HEK293 (cell line): ENCODE data around the gene IDH3A.

Experiments
- CTCF ChIA-PET: fragments of 350-600 bp; formaldehyde crosslinking; extraction: SDS; loops from one replicate; lab custom pipeline; 2021; ENCODE audit warnings: antibody characterized with exemption; lab: Yijun Ruan, JAX
- POLR2A ChIA-PET: fragments of 300-600 bp; formaldehyde crosslinking; extraction: SDS; loops from one replicate; lab custom pipeline; 2020; ENCODE audit warnings: antibody characterized with exemption, inconsistent platforms; lab: Yijun Ruan, JAX
- H3K27ac ChIP-seq: fragments of 200-500 bp; sonication (Bioruptor generic); 2 replicates; pipeline ENCODE4 v1.5.1; 2014; ENCODE audit warnings: low read depth, low read length, control low read depth, inconsistent platforms; ENCODE audit errors: extremely low read depth
- H3K36me3 ChIP-seq, 2 experiments: fragments of 200-500 bp in 1 of 2; sonication (Bioruptor generic) in 1 of 2; 1 replicate in 1 of 2; 2 replicates in 1 of 2; pipeline ENCODE4 v1.5.1; 2014 to 2017; ENCODE audit warnings: inconsistent platforms in 2 of 2, low read length in 2 of 2; ENCODE audit not compliant: control insufficient read depth in 2 of 2, insufficient read depth in 1 of 2
- H3K4me1 ChIP-seq: fragments of 200-500 bp; sonication (Bioruptor generic); 2 replicates; pipeline ENCODE4 v1.5.1; 2014; ENCODE audit warnings: mild to moderate bottlenecking, low read length, inconsistent platforms; ENCODE audit not compliant: control insufficient read depth, insufficient read depth
- H3K4me3 ChIP-seq: 2 replicates; pipeline ENCODE4 v1.5.1; 2011; ENCODE audit warnings: low read depth, mild to moderate bottlenecking, control low read depth, low read length, moderate library complexity
- H3K9me3 ChIP-seq: fragments of 200-500 bp; sonication (Bioruptor generic); 2 replicates; pipeline ENCODE4 v1.5.1; 2014; ENCODE audit warnings: low read depth, low read length, inconsistent platforms; ENCODE audit not compliant: control insufficient read depth, insufficient read depth
- BCL6B ChIP-seq: fragments of 450-650 bp; formaldehyde crosslinking; IDR thresholded peaks from 2 replicates; pipeline ENCODE4 v1.5.1; 2017; ENCODE audit warnings: missing biosample characterization, missing genetic modification characterization
- EGR2 ChIP-seq: fragments of 450-650 bp; formaldehyde crosslinking; IDR thresholded peaks from 2 replicates; pipeline ENCODE4 v1.5.1; 2016; ENCODE audit warnings: low read depth, missing biosample characterization, missing genetic modification characterization
- FEZF1 ChIP-seq: fragments of 450-650 bp; formaldehyde crosslinking; IDR thresholded peaks from 2 replicates; pipeline ENCODE4 v1.5.1; 2016; ENCODE audit warnings: missing biosample characterization, missing genetic modification characterization
- HOXA7 ChIP-seq: sonication (generic); formaldehyde crosslinking; IDR thresholded peaks from 2 replicates; pipeline ENCODE4 v1.8.1; 2022; ENCODE audit warnings: missing genetic modification reagents, borderline replicate concordance
- IKZF3 ChIP-seq: fragments of 450-650 bp; IDR thresholded peaks from 2 replicates; pipeline ENCODE4 v1.5.0; 2018; ENCODE audit warnings: missing biosample characterization, mild to moderate bottlenecking, missing genetic modification characterization, moderate library complexity
- PBX3 ChIP-seq: sonication (generic); formaldehyde crosslinking; IDR thresholded peaks from 2 replicates; pipeline ENCODE4 v1.8.1; 2022; ENCODE audit warnings: mild to moderate bottlenecking, moderate library complexity, missing genetic modification reagents
- YY1 ChIP-seq: fragments of 450-650 bp; formaldehyde crosslinking; IDR thresholded peaks from 2 replicates; pipeline ENCODE4 v1.5.1; 2018; ENCODE audit warnings: missing biosample characterization, missing genetic modification characterization
- ZBTB17 ChIP-seq: fragments of 450-650 bp; formaldehyde crosslinking; IDR thresholded peaks from 2 replicates; pipeline ENCODE4 v1.5.1; 2016; ENCODE audit warnings: missing biosample characterization, missing genetic modification characterization
- ZIC2 ChIP-seq: fragments of 450-650 bp; formaldehyde crosslinking; IDR thresholded peaks from 2 replicates; pipeline ENCODE4 v1.5.1; 2016; ENCODE audit warnings: missing biosample characterization, missing genetic modification characterization
- ZNF10 ChIP-seq: fragments of 450-650 bp; formaldehyde crosslinking; IDR thresholded peaks from 2 replicates; pipeline ENCODE4 v1.5.1; 2017; ENCODE audit warnings: missing biosample characterization, missing genetic modification characterization
- ZNF133 ChIP-seq: fragments of 450-650 bp; formaldehyde crosslinking; IDR thresholded peaks from 2 replicates; pipeline ENCODE4 v1.5.1; 2016; ENCODE audit warnings: missing biosample characterization, missing genetic modification characterization
- ZNF140 ChIP-seq: fragments of 450-650 bp; formaldehyde crosslinking; IDR thresholded peaks from 2 replicates; pipeline ENCODE4 v1.5.1; 2016; ENCODE audit warnings: missing biosample characterization, missing genetic modification characterization
- ZNF16 ChIP-seq: fragments of 450-650 bp; formaldehyde crosslinking; IDR thresholded peaks from 2 replicates; pipeline ENCODE4 v1.5.1; 2016; ENCODE audit warnings: low read depth, missing biosample characterization, missing genetic modification characterization
- ZNF214 ChIP-seq: fragments of 450-650 bp; formaldehyde crosslinking; IDR thresholded peaks from 2 replicates; pipeline ENCODE4 v1.5.1; 2017; ENCODE audit warnings: missing biosample characterization, mild to moderate bottlenecking, missing genetic modification characterization, borderline replicate concordance
- ZNF239 ChIP-seq: fragments of 450-650 bp; formaldehyde crosslinking; IDR thresholded peaks from 2 replicates; pipeline ENCODE4 v1.5.1; 2016; ENCODE audit warnings: missing biosample characterization, missing genetic modification characterization
- ZNF302 ChIP-seq: fragments of 450-650 bp; formaldehyde crosslinking; IDR thresholded peaks from 2 replicates; pipeline ENCODE4 v1.5.1; 2016; ENCODE audit warnings: missing biosample characterization, missing genetic modification characterization, low read depth
- ZNF530 ChIP-seq: fragments of 450-650 bp; formaldehyde crosslinking; IDR thresholded peaks from 2 replicates; pipeline ENCODE4 v1.5.1; 2016; ENCODE audit warnings: low read depth, missing biosample characterization, missing genetic modification characterization
- ZNF561 ChIP-seq: fragments of 450-650 bp; IDR thresholded peaks from 2 replicates; pipeline ENCODE4 v1.5.1; 2018; ENCODE audit warnings: missing biosample characterization, missing genetic modification characterization, borderline replicate concordance
- ZNF596 ChIP-seq: fragments of 450-650 bp; IDR thresholded peaks from 2 replicates; pipeline ENCODE4 v1.5.0; 2018; ENCODE audit warnings: missing biosample characterization, mild to moderate bottlenecking, missing genetic modification characterization, moderate library complexity
- ZNF747 ChIP-seq: fragments of 450-650 bp; formaldehyde crosslinking; IDR thresholded peaks from 2 replicates; pipeline ENCODE4 v1.5.1; 2016; ENCODE audit warnings: missing biosample characterization, missing genetic modification characterization
- ZNF792 ChIP-seq: fragments of 450-650 bp; formaldehyde crosslinking; IDR thresholded peaks from 2 replicates; pipeline ENCODE4 v1.5.1; 2016; ENCODE audit warnings: missing biosample characterization, missing genetic modification characterization
- TF ChIP-seq, protein P1 (sequence below): fragments of 450-650 bp; formaldehyde crosslinking; conservative IDR thresholded peaks from 2 replicates; pipeline ENCODE4 v1.5.1; 2016; ENCODE audit warnings: low read depth, missing biosample characterization, missing genetic modification characterization
- TF ChIP-seq, protein P2 (sequence below): fragments of 450-650 bp; formaldehyde crosslinking; IDR thresholded peaks from 2 replicates; pipeline ENCODE4; 2016; ENCODE audit warnings: missing biosample characterization, missing genetic modification characterization
- TF ChIP-seq, protein P3 (sequence below): fragments of 450-650 bp; IDR thresholded peaks from 2 replicates; pipeline ENCODE4 v1.5.1; 2018; ENCODE audit warnings: missing biosample characterization, mild to moderate bottlenecking, missing genetic modification characterization
- TF ChIP-seq, protein P4 (sequence below): fragments of 450-650 bp; formaldehyde crosslinking; IDR thresholded peaks from 2 replicates; pipeline ENCODE4 v1.5.1; 2016; ENCODE audit warnings: missing biosample characterization, missing genetic modification characterization

The IDH3A gene

DNA sequence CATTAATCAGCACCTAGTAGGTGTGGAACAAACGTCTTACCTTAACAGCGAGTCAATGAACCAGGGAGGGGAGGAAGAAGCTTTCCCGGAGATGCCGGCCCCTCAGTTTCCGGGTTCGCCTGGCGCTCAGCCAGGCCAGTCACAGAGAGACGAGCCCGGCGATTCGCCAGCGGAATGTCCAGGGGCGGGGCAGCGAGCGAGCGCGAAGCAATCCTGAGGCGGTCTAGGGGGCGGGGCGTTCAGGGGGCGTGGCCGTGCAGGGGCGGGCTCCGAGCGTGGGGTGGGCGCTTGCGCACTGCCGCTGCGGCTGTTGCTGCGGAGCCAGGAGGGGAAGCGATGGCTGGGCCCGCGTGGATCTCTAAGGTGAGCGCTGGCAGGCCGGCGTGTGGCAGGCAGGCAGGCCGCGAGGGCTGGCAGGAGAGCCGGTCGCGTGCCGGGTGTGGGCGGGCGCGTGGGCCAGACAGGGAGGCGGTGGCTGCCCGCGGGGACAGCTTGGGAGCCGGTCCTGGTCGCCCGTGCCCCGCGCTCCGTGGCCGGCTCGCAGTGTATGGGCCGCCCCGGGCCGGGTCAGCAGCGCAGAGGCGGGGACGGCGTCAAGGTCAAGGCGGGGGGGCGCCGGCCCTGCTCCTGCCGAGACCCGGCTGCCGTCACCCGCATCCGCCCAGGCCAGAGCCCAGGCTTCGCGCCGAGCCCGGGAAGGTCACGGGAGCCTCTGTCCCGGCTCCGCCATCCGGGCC is at the start of gene IDH3A:
Gene IDH3A, plus strand, starts transcription at position 295 of the 737 bp plus-strand sequence. Its CDS starts 42 bp downstream, at position 337.
- POLR2A ChIA-PET = interaction anchor here (0.6 to 3.1 kb wide), 9 partner anchors 8 to 586 kb away, joined by 3 to 17 read pairs (median 5); partner anchors contain the start of genes CIB2 and SKIC8
- H3K27ac ChIP-seq = peak within 1 kb of the TSS; percentile 77
- CTCF ChIA-PET = interaction anchor here (0.5 to 2.2 kb wide), 14 partner anchors 9 to 244 kb away, joined by 3 to 7 read pairs (median 4); no protein-coding TSS in a partner anchor
- peaks cover 3 to 4% of the 10 kb centered on the region in 2 experiments; a peak in 2 of 3 replicates for H3K36me3 ChIP-seq
- peaks cover 12% of the 10 kb centered on the region for H3K4me1 ChIP-seq
- no peaks in the 10 kb centered on the region for H3K9me3 ChIP-seq
- peak within 1 kb of the TSS; percentile 76 for H3K4me3 ChIP-seq
- TF ChIP-seq IKZF3 (tag by site-specific recombination) (peak; percentile 48), ZNF792 (tag by site-specific recombination) (no peak), ZNF747 (tag by site-specific recombination) (no peak), ZNF561 (tag by site-specific recombination) (peak; percentile 35; the same call in 1 of the 2 replicates), ZNF302 (tag by site-specific recombination) (no peak), ZNF140 (tag by site-specific recombination) (no peak), BCL6B (tag by site-specific recombination) (no peak), HOXA7 (no peak), PBX3 (peak; percentile 84), ZNF530 (tag by site-specific recombination) (no peak), ZNF214 (no peak), ZNF133 (tag by site-specific recombination) (no peak), ZBTB17 (no peak), ZNF239 (tag by site-specific recombination) (no peak), ZIC2 (tag by site-specific recombination) (no peak), FEZF1 (tag by site-specific recombination) (no peak), ZNF10 (tag by site-specific recombination) (no peak), ZNF596 (tag by site-specific recombination) (0 out of 2 replicates have a peak, but pooled peaks have one; percentile 21), EGR2 (tag by site-specific recombination) (peak; percentile 80), ZNF16 (no peak), YY1 (tag by site-specific recombination) (peak; percentile 30; the same call in 1 of the 2 replicates)
- TF ChIP-seq, protein P1, sequence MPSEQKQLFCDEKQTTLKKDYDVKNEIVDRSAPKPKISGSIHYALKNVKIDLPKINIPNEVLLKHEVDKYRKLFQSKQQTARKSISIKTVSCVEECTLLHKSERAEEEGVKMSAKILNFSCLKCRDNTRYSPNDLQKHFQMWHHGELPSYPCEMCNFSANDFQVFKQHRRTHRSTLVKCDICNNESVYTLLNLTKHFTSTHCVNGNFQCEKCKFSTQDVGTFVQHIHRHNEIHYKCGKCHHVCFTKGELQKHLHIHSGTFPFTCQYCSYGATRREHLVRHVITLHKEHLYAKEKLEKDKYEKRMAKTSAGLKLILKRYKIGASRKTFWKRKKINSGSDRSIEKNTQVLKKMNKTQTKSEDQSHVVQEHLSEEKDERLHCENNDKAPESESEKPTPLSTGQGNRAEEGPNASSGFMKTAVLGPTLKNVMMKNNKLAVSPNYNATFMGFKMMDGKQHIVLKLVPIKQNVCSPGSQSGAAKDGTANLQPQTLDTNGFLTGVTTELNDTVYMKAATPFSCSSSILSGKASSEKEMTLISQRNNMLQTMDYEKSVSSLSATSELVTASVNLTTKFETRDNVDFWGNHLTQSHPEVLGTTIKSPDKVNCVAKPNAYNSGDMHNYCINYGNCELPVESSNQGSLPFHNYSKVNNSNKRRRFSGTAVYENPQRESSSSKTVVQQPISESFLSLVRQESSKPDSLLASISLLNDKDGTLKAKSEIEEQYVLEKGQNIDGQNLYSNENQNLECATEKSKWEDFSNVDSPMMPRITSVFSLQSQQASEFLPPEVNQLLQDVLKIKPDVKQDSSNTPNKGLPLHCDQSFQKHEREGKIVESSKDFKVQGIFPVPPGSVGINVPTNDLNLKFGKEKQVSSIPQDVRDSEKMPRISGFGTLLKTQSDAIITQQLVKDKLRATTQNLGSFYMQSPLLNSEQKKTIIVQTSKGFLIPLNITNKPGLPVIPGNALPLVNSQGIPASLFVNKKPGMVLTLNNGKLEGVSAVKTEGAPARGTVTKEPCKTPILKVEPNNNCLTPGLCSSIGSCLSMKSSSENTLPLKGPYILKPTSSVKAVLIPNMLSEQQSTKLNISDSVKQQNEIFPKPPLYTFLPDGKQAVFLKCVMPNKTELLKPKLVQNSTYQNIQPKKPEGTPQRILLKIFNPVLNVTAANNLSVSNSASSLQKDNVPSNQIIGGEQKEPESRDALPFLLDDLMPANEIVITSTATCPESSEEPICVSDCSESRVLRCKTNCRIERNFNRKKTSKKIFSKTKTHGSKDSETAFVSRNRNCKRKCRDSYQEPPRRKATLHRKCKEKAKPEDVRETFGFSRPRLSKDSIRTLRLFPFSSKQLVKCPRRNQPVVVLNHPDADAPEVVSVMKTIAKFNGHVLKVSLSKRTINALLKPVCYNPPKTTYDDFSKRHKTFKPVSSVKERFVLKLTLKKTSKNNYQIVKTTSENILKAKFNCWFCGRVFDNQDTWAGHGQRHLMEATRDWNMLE = peak; percentile 42; the same call in 1 of the 2 replicates
- TF ChIP-seq, protein P2, sequence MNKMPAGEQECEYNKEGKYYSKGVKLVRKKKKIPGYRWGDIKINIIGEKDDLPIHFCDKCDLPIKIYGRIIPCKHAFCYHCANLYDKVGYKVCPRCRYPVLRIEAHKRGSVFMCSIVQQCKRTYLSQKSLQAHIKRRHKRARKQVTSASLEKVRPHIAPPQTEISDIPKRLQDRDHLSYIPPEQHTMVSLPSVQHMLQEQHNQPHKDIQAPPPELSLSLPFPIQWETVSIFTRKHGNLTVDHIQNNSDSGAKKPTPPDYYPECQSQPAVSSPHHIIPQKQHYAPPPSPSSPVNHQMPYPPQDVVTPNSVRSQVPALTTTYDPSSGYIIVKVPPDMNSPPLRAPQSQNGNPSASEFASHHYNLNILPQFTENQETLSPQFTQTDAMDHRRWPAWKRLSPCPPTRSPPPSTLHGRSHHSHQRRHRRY (tag by site-specific recombination) = no peak
- TF ChIP-seq, protein P3, sequence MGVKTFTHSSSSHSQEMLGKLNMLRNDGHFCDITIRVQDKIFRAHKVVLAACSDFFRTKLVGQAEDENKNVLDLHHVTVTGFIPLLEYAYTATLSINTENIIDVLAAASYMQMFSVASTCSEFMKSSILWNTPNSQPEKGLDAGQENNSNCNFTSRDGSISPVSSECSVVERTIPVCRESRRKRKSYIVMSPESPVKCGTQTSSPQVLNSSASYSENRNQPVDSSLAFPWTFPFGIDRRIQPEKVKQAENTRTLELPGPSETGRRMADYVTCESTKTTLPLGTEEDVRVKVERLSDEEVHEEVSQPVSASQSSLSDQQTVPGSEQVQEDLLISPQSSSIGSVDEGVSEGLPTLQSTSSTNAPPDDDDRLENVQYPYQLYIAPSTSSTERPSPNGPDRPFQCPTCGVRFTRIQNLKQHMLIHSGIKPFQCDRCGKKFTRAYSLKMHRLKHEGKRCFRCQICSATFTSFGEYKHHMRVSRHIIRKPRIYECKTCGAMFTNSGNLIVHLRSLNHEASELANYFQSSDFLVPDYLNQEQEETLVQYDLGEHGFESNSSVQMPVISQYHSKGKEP (tag by site-specific recombination) = 0 out of 2 replicates have a peak, but pooled peaks have one; percentile 5
- TF ChIP-seq, protein P4, sequence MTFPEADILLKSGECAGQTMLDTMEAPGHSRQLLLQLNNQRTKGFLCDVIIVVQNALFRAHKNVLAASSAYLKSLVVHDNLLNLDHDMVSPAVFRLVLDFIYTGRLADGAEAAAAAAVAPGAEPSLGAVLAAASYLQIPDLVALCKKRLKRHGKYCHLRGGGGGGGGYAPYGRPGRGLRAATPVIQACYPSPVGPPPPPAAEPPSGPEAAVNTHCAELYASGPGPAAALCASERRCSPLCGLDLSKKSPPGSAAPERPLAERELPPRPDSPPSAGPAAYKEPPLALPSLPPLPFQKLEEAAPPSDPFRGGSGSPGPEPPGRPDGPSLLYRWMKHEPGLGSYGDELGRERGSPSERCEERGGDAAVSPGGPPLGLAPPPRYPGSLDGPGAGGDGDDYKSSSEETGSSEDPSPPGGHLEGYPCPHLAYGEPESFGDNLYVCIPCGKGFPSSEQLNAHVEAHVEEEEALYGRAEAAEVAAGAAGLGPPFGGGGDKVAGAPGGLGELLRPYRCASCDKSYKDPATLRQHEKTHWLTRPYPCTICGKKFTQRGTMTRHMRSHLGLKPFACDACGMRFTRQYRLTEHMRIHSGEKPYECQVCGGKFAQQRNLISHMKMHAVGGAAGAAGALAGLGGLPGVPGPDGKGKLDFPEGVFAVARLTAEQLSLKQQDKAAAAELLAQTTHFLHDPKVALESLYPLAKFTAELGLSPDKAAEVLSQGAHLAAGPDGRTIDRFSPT (tag by site-specific recombination) = no peak
